GM19099 (cell line): ENCODE data around the gene DCPS.
A peak's percentile ranks its signal among the peaks of the same experiment; 100 is the strongest.

Experiments used
- POLR2A ChIP-seq: IDR thresholded peaks from 3 replicates; pipeline ENCODE4 v1.6.1; 2011; ENCODE audit warnings: low read depth; ENCODE audit not compliant: insufficient read length; ENCODE audit errors: extremely low read depth

DCPS gene

GRCh38 chr11:126281245-126281644 is 22.6 kb upstream of the DCPS start:
- TF ChIP-seq POLR2A: no peak

GRCh38 chr11:126281666-126282175 is 22.1 kb upstream of the DCPS start:
- no peak for TF ChIP-seq POLR2A

- TF ChIP-seq POLR2A: no peak
Observed at GRCh38 chr11:126282361-126282735, 21.5 kb upstream of the DCPS start.

- peak; percentile 76 for TF ChIP-seq POLR2A
Observed at GRCh38 chr11:126282736-126283591, 20.9 kb upstream of the DCPS start, which contains the start of gene TIRAP. Gene TIRAP, plus strand, starts transcription at chr11:126283093. Its CDS starts 7,802 bp downstream, at chr11:126290895.

- TF ChIP-seq POLR2A: no peak
Observed at GRCh38 chr11:126284829-126285228, 19.0 kb upstream of the DCPS start.

- no peak for TF ChIP-seq POLR2A
Observed at GRCh38 chr11:126288237-126288636, 15.6 kb upstream of the DCPS start.

- TF ChIP-seq POLR2A: no peak
Observed at GRCh38 chr11:126290887-126291286, 13.0 kb upstream of the DCPS start.

- TF ChIP-seq POLR2A: no peak
Observed at GRCh38 chr11:126293726-126294125, 10.1 kb upstream of the DCPS start.

GRCh38 chr11:126297004-126297403 is 6.9 kb upstream of the DCPS start:
- TF ChIP-seq POLR2A: no peak

GRCh38 chr11:126304457-126305075 is 706 bp downstream of the DCPS start:
- no peak for TF ChIP-seq POLR2A

GRCh38 chr11:126305699-126306098 is 1.8 kb downstream of the DCPS start:
- TF ChIP-seq POLR2A: no peak

GRCh38 chr11:126307706-126308105 is 3.8 kb downstream of the DCPS start:
- no peak for TF ChIP-seq POLR2A

GRCh38 chr11:126308271-126308671 is 4.4 kb downstream of the DCPS start:
- TF ChIP-seq POLR2A: no peak

- TF ChIP-seq POLR2A: no peak
Observed at GRCh38 chr11:126310200-126310991, 6.5 kb downstream of the DCPS start.

- TF ChIP-seq POLR2A: no peak
Observed at GRCh38 chr11:126310992-126311310, 7.1 kb downstream of the DCPS start.
